ENCODE data around the gene OR52J3.

DNA sequence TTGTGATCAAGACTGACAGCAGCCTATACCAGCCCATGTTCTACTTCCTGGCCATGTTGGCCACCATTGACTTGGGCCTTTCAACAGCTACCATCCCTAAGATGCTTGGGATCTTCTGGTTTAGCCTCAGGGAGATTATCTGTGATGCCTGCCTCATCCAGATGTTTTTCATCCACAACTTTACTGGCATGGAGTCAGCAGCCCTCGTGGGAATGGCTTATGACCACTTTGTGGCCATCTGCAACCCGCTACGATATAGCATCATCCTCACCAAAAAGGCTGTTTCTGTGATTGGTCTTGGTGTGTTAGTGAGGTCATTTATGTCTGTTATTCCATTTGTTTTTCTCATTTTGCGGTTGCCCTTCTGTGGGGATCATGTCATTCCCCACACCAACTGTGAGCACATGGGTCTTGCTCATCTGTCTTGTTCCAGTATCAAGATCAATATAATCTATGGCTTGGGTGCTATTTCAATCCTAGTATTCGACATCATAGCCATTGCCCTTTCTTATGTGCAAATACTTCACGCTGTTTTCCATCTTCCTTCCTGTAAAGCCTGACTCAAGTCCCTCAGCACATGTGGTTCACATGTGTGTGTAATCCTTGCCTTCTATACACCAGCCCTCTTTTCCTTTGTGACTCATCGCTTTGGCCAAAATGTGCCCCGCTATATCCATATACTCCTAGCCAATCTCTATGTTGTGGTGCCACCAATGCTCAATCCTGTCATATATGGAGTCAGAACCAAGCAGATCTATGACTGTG, 46.7 kb downstream of the OR52J3 start:
- TF ChIP-seq, protein P1, sequence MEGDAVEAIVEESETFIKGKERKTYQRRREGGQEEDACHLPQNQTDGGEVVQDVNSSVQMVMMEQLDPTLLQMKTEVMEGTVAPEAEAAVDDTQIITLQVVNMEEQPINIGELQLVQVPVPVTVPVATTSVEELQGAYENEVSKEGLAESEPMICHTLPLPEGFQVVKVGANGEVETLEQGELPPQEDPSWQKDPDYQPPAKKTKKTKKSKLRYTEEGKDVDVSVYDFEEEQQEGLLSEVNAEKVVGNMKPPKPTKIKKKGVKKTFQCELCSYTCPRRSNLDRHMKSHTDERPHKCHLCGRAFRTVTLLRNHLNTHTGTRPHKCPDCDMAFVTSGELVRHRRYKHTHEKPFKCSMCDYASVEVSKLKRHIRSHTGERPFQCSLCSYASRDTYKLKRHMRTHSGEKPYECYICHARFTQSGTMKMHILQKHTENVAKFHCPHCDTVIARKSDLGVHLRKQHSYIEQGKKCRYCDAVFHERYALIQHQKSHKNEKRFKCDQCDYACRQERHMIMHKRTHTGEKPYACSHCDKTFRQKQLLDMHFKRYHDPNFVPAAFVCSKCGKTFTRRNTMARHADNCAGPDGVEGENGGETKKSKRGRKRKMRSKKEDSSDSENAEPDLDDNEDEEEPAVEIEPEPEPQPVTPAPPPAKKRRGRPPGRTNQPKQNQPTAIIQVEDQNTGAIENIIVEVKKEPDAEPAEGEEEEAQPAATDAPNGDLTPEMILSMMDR (IDR thresholded peaks at IDR 0.05), result no peak
- no peak for TF ChIP-seq EP300 (IDR thresholded peaks at IDR 0.05)
